T-helper 2 cell treated with Interferon-gamma antibody and Interleukin-4, amounts not matched to agents 5 μg/mL and 100 μg/mL, for 36 hours (primary cell): ENCODE measurements around the gene RBM11.

Source experiments
- DNase-seq: peaks from one replicate; pipeline ENCODE4 v3.0.0; 2021; ENCODE audit warnings: low spot score
- H3K27ac Mint-ChIP-seq: one replicate; pipeline ENCODE4 v1.8.0; 2021; ENCODE audit warnings: mild to moderate bottlenecking, mixed read lengths
- H3K27me3 Mint-ChIP-seq: one replicate; pipeline ENCODE4 v1.8.0; 2021; ENCODE audit warnings: low read depth, mixed read lengths
- H3K36me3 Mint-ChIP-seq: one replicate; pipeline ENCODE4 v1.8.0; 2021; ENCODE audit warnings: low read depth, mixed read lengths
- H3K4me1 Mint-ChIP-seq: one replicate; pipeline ENCODE4 v1.8.0; 2021; ENCODE audit warnings: low read depth, mixed read lengths
- H3K4me3 Mint-ChIP-seq: one replicate; pipeline ENCODE4 v1.8.0; 2022; ENCODE audit warnings: mild to moderate bottlenecking, moderate library complexity, mixed read lengths
- H3K9me3 Mint-ChIP-seq: one replicate; pipeline ENCODE4 v1.8.0; 2021; ENCODE audit warnings: mixed read lengths

Gene RBM11

GRCh38 chr21:14245711-14246110 is 29.8 kb downstream of the RBM11 start:
- Mint-ChIP-seq H3K4me3 (no peak overlapping the region), H3K27me3 (peaks cover 9% of the 10 kb centered on the region), H3K4me1 (no peaks in the 10 kb centered on the region), H3K9me3 (no peaks in the 10 kb centered on the region), H3K36me3 (no peaks in the 10 kb centered on the region), H3K27ac (no peak overlapping the region)
- DNase-seq, result no peak

GRCh38 chr21:14251336-14251735 is 35.4 kb downstream of the RBM11 start:
- H3K9me3 Mint-ChIP-seq, result no peaks in the 10 kb centered on the region
- no peak overlapping the region for H3K4me3 Mint-ChIP-seq
- peaks cover 12% of the 10 kb centered on the region for H3K27me3 Mint-ChIP-seq
- no peak for DNase-seq
- H3K4me1 Mint-ChIP-seq, result peaks cover 3% of the 10 kb centered on the region
- no peaks in the 10 kb centered on the region for H3K36me3 Mint-ChIP-seq
- H3K27ac Mint-ChIP-seq, result no peak overlapping the region

- Mint-ChIP-seq H3K27me3 (peaks cover 8% of the 10 kb centered on the region), H3K9me3 (no peaks in the 10 kb centered on the region), H3K27ac (no peak overlapping the region), H3K4me3 (no peak overlapping the region), H3K4me1 (no peaks in the 10 kb centered on the region), H3K36me3 (no peaks in the 10 kb centered on the region)
- no peak for DNase-seq
These were observed 43.8 kb downstream of the RBM11 start for GRCh38 chr21:14259747-14260146.

- no peak overlapping the region for H3K27ac Mint-ChIP-seq
- peaks cover 6% of the 10 kb centered on the region for H3K27me3 Mint-ChIP-seq
- H3K4me3 Mint-ChIP-seq, result no peak overlapping the region
- H3K4me1 Mint-ChIP-seq, result no peaks in the 10 kb centered on the region
- H3K36me3 Mint-ChIP-seq, result no peaks in the 10 kb centered on the region
- DNase-seq, result no peak
- H3K9me3 Mint-ChIP-seq, result no peaks in the 10 kb centered on the region
These were observed 44.3 kb downstream of the RBM11 start for GRCh38 chr21:14260174-14260764.

- Mint-ChIP-seq H3K36me3 (no peaks in the 10 kb centered on the region), H3K4me3 (no peak overlapping the region), H3K27ac (no peak overlapping the region), H3K4me1 (no peaks in the 10 kb centered on the region), H3K27me3 (peaks cover 5% of the 10 kb centered on the region), H3K9me3 (no peaks in the 10 kb centered on the region)
- DNase-seq, result no peak
These were observed 46.1 kb downstream of the RBM11 start for GRCh38 chr21:14262039-14262438.

GRCh38 chr21:14263879-14264278 is 47.9 kb downstream of the RBM11 start:
- Mint-ChIP-seq H3K4me1 (no peaks in the 10 kb centered on the region), H3K27me3 (peaks cover 5% of the 10 kb centered on the region), H3K27ac (no peak overlapping the region), H3K4me3 (no peak overlapping the region), H3K36me3 (no peaks in the 10 kb centered on the region), H3K9me3 (no peaks in the 10 kb centered on the region)
- no peak for DNase-seq

GRCh38 chr21:14265023-14265422 is 49.1 kb downstream of the RBM11 start:
- Mint-ChIP-seq H3K27me3 (peaks cover 5% of the 10 kb centered on the region), H3K9me3 (no peaks in the 10 kb centered on the region), H3K4me1 (no peaks in the 10 kb centered on the region), H3K27ac (no peak overlapping the region), H3K4me3 (no peak overlapping the region), H3K36me3 (no peaks in the 10 kb centered on the region)
- no peak for DNase-seq

- H3K4me3 Mint-ChIP-seq, result no peak overlapping the region
- DNase-seq, result no peak
- H3K36me3 Mint-ChIP-seq, result no peaks in the 10 kb centered on the region
- H3K27ac Mint-ChIP-seq, result no peak overlapping the region
- H3K4me1 Mint-ChIP-seq, result no peaks in the 10 kb centered on the region
- H3K27me3 Mint-ChIP-seq, result peaks cover 8% of the 10 kb centered on the region
- no peaks in the 10 kb centered on the region for H3K9me3 Mint-ChIP-seq
These were observed 51.1 kb downstream of the RBM11 start for GRCh38 chr21:14267076-14267475.

- Mint-ChIP-seq H3K4me1 (no peaks in the 10 kb centered on the region), H3K36me3 (no peaks in the 10 kb centered on the region), H3K4me3 (no peak overlapping the region), H3K9me3 (no peaks in the 10 kb centered on the region), H3K27me3 (peaks cover 27% of the 10 kb centered on the region), H3K27ac (no peak overlapping the region)
- no peak for DNase-seq
These were observed 54.7 kb downstream of the RBM11 start for GRCh38 chr21:14270631-14271030.

- no peak for DNase-seq
- Mint-ChIP-seq H3K27ac (no peak overlapping the region), H3K9me3 (no peaks in the 10 kb centered on the region), H3K27me3 (peaks cover 30% of the 10 kb centered on the region), H3K36me3 (no peaks in the 10 kb centered on the region), H3K4me3 (no peak overlapping the region), H3K4me1 (no peaks in the 10 kb centered on the region)
These were observed 55.1 kb downstream of the RBM11 start for GRCh38 chr21:14271053-14271452.

- peaks cover 30% of the 10 kb centered on the region for H3K27me3 Mint-ChIP-seq
- H3K36me3 Mint-ChIP-seq, result no peaks in the 10 kb centered on the region
- no peaks in the 10 kb centered on the region for H3K4me1 Mint-ChIP-seq
- no peak for DNase-seq
- H3K9me3 Mint-ChIP-seq, result no peaks in the 10 kb centered on the region
- H3K27ac Mint-ChIP-seq, result no peak overlapping the region
- H3K4me3 Mint-ChIP-seq, result no peak overlapping the region
These were observed 55.7 kb downstream of the RBM11 start for GRCh38 chr21:14271641-14272040.

- no peak overlapping the region for H3K27ac Mint-ChIP-seq
These were observed 58.0 kb downstream of the RBM11 start for GRCh38 chr21:14273736-14274538.

GRCh38 chr21:14275702-14276205 is 59.8 kb downstream of the RBM11 start:
- DNase-seq, result no peak
- Mint-ChIP-seq H3K27ac (no peak overlapping the region), H3K27me3 (peaks cover 35% of the 10 kb centered on the region), H3K4me1 (no peaks in the 10 kb centered on the region), H3K9me3 (no peaks in the 10 kb centered on the region), H3K4me3 (no peak overlapping the region), H3K36me3 (no peaks in the 10 kb centered on the region)

More at GRCh38 chr21:14273736-14274538, 58.0 kb downstream of the RBM11 start:
- no peak for DNase-seq
- no peaks in the 10 kb centered on the region for H3K9me3 Mint-ChIP-seq
- peak overlapping the region; percentile 40 for H3K4me3 Mint-ChIP-seq
- H3K4me1 Mint-ChIP-seq, result no peaks in the 10 kb centered on the region
- no peaks in the 10 kb centered on the region for H3K36me3 Mint-ChIP-seq
- peaks cover 30% of the 10 kb centered on the region for H3K27me3 Mint-ChIP-seq
